Measurements from ENCODE around the gene NR6A1.

NR6A1 gene

GRCh38 chr9:124613849-124614248, 157.3 kb downstream of the NR6A1 start:
- no peak overlapping the region for H3K27ac ChIP-seq (replicated peaks)
- DNase-seq (ENCODE audit: low read depth in 1 of 2, low spot score in 1 of 2) = peak in 1 of 2 experiments; percentile 46

GRCh38 chr9:124611106-124611505, 160.0 kb downstream of the NR6A1 start:
- Histone ChIP-seq H3K27ac (replicated peaks) (no peak overlapping the region), H3K4me3 (replicated peaks; ENCODE audit: insufficient read depth, low read length) (no peak overlapping the region), H3K27me3 (ENCODE audit: insufficient read depth, poor library complexity, severe bottlenecking) (no peaks in the 10 kb centered on the region)
- TF ChIP-seq CTCF (IDR thresholded peaks at IDR 0.05; ENCODE audit: insufficient read depth, low read length) (no peak), REST (IDR thresholded peaks at IDR 0.05; ENCODE audit: insufficient replicate concordance, low read depth) (no peak), POLR2AphosphoS5 (IDR thresholded peaks at IDR 0.05; ENCODE audit: low read depth) (no peak), GABPA (IDR thresholded peaks at IDR 0.05; ENCODE audit: low read depth) (no peak)
- no peak for DNase-seq (ENCODE audit: low read depth in 1 of 2, low spot score in 1 of 2)

More at GRCh38 chr9:124613849-124614248, 157.3 kb downstream of the NR6A1 start:
- no peaks in the 10 kb centered on the region for H3K27me3 ChIP-seq (ENCODE audit: insufficient read depth, poor library complexity, severe bottlenecking)
- TF ChIP-seq SPI1 (IDR thresholded peaks at IDR 0.05; ENCODE audit: borderline replicate concordance, low read depth) = peak; percentile 90
- no peak for TF ChIP-seq REST (IDR thresholded peaks at IDR 0.05; ENCODE audit: insufficient replicate concordance, low read depth)
- TF ChIP-seq CTCF (IDR thresholded peaks at IDR 0.05; ENCODE audit: insufficient read depth, low read length) = no peak
- no peak for TF ChIP-seq POLR2AphosphoS5 (IDR thresholded peaks at IDR 0.05; ENCODE audit: low read depth)
- no peak for TF ChIP-seq GABPA (IDR thresholded peaks at IDR 0.05; ENCODE audit: low read depth)
- no peak overlapping the region for H3K4me3 ChIP-seq (replicated peaks; ENCODE audit: insufficient read depth, low read length)

GRCh38 chr9:124606027-124606426, 165.1 kb downstream of the NR6A1 start:
- DNase-seq (ENCODE audit: low read depth in 1 of 2, low spot score in 1 of 2) = no peak
- no peak for TF ChIP-seq POLR2AphosphoS5 (IDR thresholded peaks at IDR 0.05; ENCODE audit: low read depth)
- no peak for TF ChIP-seq CTCF (IDR thresholded peaks at IDR 0.05; ENCODE audit: insufficient read depth, low read length)
- TF ChIP-seq GABPA (IDR thresholded peaks at IDR 0.05; ENCODE audit: low read depth) = no peak
- TF ChIP-seq SPI1 (IDR thresholded peaks at IDR 0.05; ENCODE audit: borderline replicate concordance, low read depth) = no peak

GRCh38 chr9:124605258-124605657, 165.9 kb downstream of the NR6A1 start:
- Histone ChIP-seq H3K4me3 (replicated peaks; ENCODE audit: insufficient read depth, low read length) (no peak overlapping the region), H3K27me3 (ENCODE audit: insufficient read depth, poor library complexity, severe bottlenecking) (no peaks in the 10 kb centered on the region), H3K27ac (replicated peaks) (no peak overlapping the region)
- DNase-seq (ENCODE audit: low read depth in 1 of 2, low spot score in 1 of 2) = no peak
- TF ChIP-seq CTCF (IDR thresholded peaks at IDR 0.05; ENCODE audit: insufficient read depth, low read length) (no peak), GABPA (IDR thresholded peaks at IDR 0.05; ENCODE audit: low read depth) (no peak), SPI1 (IDR thresholded peaks at IDR 0.05; ENCODE audit: borderline replicate concordance, low read depth) (no peak), POLR2AphosphoS5 (IDR thresholded peaks at IDR 0.05; ENCODE audit: low read depth) (no peak)

More at GRCh38 chr9:124606027-124606426, 165.1 kb downstream of the NR6A1 start:
- Histone ChIP-seq H3K4me3 (replicated peaks; ENCODE audit: insufficient read depth, low read length) (no peak overlapping the region), H3K27me3 (ENCODE audit: insufficient read depth, poor library complexity, severe bottlenecking) (no peaks in the 10 kb centered on the region), H3K27ac (replicated peaks) (no peak overlapping the region)

All from HL-60 (cell line).